ENCODE data around the gene KRIT1. TPM values are rescaled to one million over a fixed set of nuclear protein-coding genes. Genes with fewer than 3 reads are reported as not detected.
"Not testable (repeated sequence)": the region's sequence is repeated elsewhere in the genome, so short reads cannot be mapped to it uniquely, and the experiment has no call there.

The KRIT1 gene
- total and polyA plus RNA-seq, 9 donors, result 29.4 to 65.0 (median 52.3) TPM

DNA sequence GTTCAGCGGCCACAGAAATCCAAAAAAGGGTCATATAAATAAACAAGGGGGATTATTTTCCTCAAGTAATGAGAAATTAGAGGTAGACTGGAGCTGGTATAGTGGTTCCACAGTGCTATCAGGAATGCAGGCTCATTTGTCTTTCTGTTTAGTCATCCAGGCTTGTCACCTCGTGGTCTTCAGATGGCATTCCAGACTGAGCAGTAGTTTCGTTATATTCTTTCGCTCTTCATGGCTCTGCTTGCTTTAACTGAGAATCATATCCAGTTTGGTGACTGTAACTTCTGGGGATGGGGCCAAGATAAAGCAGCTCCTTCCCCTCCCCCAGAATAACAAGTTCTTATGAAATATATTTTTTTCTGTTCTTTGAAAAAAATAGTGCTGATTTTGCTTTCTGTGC lies 9.6 kb upstream of the KRIT1 start:
- H3K27ac ChIP-seq, result no peak overlapping the region
- TF ChIP-seq, protein P1, sequence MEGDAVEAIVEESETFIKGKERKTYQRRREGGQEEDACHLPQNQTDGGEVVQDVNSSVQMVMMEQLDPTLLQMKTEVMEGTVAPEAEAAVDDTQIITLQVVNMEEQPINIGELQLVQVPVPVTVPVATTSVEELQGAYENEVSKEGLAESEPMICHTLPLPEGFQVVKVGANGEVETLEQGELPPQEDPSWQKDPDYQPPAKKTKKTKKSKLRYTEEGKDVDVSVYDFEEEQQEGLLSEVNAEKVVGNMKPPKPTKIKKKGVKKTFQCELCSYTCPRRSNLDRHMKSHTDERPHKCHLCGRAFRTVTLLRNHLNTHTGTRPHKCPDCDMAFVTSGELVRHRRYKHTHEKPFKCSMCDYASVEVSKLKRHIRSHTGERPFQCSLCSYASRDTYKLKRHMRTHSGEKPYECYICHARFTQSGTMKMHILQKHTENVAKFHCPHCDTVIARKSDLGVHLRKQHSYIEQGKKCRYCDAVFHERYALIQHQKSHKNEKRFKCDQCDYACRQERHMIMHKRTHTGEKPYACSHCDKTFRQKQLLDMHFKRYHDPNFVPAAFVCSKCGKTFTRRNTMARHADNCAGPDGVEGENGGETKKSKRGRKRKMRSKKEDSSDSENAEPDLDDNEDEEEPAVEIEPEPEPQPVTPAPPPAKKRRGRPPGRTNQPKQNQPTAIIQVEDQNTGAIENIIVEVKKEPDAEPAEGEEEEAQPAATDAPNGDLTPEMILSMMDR (IDR thresholded peaks at IDR 0.05), result no peak
- TF ChIP-seq EP300 (IDR thresholded peaks at IDR 0.05) (no peak), POLR2A (IDR thresholded peaks at IDR 0.05) (no peak)

DNA sequence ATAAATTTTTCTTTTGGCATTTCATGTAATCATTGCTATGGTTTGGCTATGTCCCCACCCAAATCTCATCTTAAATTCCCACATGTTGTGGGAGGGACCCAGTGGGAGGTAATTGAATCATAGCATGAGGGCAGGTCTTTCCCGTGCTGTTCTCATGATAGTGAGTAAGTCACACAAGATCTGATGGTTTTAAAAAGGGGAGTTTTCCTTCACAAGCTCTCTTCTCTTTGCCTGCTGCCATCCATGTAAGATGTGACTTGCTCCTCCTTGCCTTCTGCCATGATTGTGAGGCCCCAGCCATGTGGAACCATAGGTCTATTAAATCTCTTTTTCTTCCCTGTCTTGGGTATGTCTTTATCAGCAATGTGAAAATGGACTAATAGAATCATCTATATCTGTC lies 9.1 kb upstream of the KRIT1 start:
- H3K9me3 ChIP-seq; H3K27me3 ChIP-seq; H3K36me3 ChIP-seq; DNase-seq; intact Hi-C loops (cut with DNase I); H3K4me3 ChIP-seq; H3K27ac ChIP-seq; H3K4me1 ChIP-seq (ENCODE audit: insufficient read depth): not testable (repeated sequence)
- 71 to 90% (median 76%) methylated on average over 1 of the region's 1 CpG for WGBS, 3 donors

More for the DNA sequence above, 9.6 kb upstream of the KRIT1 start:
- no peak for DNase-seq
- intact Hi-C loops (cut with DNase I), result no loop called here
- WGBS, 3 donors, result 80 to 90% (median 83%) methylated on average over 4 of the region's 4 CpGs
- no peaks in the 10 kb centered on the region for H3K9me3 ChIP-seq
- no peaks in the 10 kb centered on the region for H3K36me3 ChIP-seq
- peaks cover 1% of the 10 kb centered on the region for H3K4me1 ChIP-seq (ENCODE audit: insufficient read depth)
- H3K4me3 ChIP-seq, result no peak overlapping the region
- no peaks in the 10 kb centered on the region for H3K27me3 ChIP-seq

DNA sequence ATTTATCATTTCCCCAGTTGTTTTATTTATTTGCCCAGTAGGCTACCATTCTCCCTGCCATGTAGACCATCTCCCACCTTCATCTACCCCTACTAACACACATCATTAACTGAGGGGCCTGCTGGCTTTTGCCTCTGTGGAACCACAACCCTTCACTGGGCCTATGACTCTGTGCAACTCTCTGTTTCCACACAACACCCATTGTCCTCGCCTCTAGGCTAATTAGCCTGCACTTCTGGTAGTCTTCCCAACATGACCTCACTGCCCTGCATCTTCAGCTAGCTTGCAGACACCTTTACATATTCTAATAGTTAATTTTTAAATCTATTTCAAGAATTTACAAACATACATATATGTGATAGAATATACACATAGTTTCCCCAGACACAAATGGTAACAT lies 7.5 kb upstream of the KRIT1 start:
- Histone ChIP-seq H3K9me3 (no peaks in the 10 kb centered on the region), H3K27ac (no peak overlapping the region), H3K4me3 (no peak overlapping the region), H3K27me3 (no peaks in the 10 kb centered on the region), H3K36me3 (no peaks in the 10 kb centered on the region), H3K4me1 (ENCODE audit: insufficient read depth) (peaks cover 1% of the 10 kb centered on the region)
- DNase-seq, result no peak
- TF ChIP-seq POLR2A (IDR thresholded peaks at IDR 0.05), result no peak
- TF ChIP-seq, protein P1 (IDR thresholded peaks at IDR 0.05), result no peak
- no peak for TF ChIP-seq EP300 (IDR thresholded peaks at IDR 0.05)
- 92 to 100% (median 95%) methylated on average over 1 of the region's 1 CpG for WGBS, 3 donors
- intact Hi-C loops (cut with DNase I), result no loop called here

DNA sequence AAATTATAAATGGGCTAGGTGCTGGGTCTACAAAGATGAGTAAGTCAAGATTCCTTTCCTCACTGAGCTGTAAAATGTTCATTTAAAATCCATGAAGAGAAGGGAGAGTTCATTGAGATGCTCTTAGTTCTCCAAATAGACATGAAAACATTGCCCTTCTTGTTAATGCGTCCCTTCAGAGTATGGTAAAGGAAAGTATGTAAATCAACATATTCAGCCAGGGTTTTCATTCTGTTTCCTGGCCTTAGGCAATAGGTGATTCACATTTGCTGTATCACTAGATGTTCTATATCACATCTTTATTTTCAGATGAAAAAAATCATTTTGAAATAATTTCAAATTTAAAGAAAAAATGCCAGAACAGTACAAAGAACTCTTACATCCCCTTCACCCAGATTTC lies 5.5 kb upstream of the KRIT1 start:
- intact Hi-C loops (cut with DNase I), result no loop called here
- no peaks in the 10 kb centered on the region for H3K27me3 ChIP-seq
- H3K9me3 ChIP-seq, result no peaks in the 10 kb centered on the region
- H3K36me3 ChIP-seq, result no peaks in the 10 kb centered on the region
- DNase-seq, result no peak
- H3K4me1 ChIP-seq (ENCODE audit: insufficient read depth), result peaks cover 3% of the 10 kb centered on the region
- H3K27ac ChIP-seq, result no peak overlapping the region
- H3K4me3 ChIP-seq, result no peak overlapping the region
- TF ChIP-seq POLR2A (IDR thresholded peaks at IDR 0.05) (no peak), EP300 (IDR thresholded peaks at IDR 0.05) (no peak)
- TF ChIP-seq, protein P1 (IDR thresholded peaks at IDR 0.05), result no peak
- 90 to 98% (median 92%) methylated on average over 1 of the region's 1 CpG for WGBS, 3 donors

DNA sequence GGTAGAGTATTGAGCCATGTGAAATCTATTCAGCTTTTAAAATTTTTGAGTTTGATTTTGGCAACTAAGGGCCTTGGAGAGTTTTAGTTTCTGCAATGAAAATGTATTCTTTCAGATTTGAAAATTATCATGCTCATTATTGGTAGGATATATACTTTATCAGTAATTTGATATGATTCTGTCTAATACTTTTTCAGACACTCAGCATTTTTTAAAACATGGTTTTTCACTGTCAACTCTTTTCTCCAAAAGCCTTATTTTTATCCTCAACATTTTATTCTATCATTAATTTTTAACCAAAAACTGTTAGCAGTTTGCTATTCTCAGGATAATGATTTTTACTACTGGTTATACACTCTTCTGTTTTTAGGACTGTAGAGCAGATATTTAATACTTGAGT lies 4.9 kb upstream of the KRIT1 start:
- intact Hi-C loops (cut with DNase I), result no loop called here
- TF ChIP-seq POLR2A (IDR thresholded peaks at IDR 0.05) (no peak), EP300 (IDR thresholded peaks at IDR 0.05) (no peak)
- TF ChIP-seq, protein P1 (IDR thresholded peaks at IDR 0.05), result no peak
- Histone ChIP-seq H3K27me3 (no peaks in the 10 kb centered on the region), H3K4me1 (ENCODE audit: insufficient read depth) (peaks cover 3% of the 10 kb centered on the region), H3K4me3 (no peak overlapping the region), H3K27ac (no peak overlapping the region), H3K9me3 (no peaks in the 10 kb centered on the region), H3K36me3 (no peaks in the 10 kb centered on the region)
- no peak for DNase-seq

Data from ovary (tissue), 9 donors.